ENCODE data around the gene RIMS3.

DNA sequence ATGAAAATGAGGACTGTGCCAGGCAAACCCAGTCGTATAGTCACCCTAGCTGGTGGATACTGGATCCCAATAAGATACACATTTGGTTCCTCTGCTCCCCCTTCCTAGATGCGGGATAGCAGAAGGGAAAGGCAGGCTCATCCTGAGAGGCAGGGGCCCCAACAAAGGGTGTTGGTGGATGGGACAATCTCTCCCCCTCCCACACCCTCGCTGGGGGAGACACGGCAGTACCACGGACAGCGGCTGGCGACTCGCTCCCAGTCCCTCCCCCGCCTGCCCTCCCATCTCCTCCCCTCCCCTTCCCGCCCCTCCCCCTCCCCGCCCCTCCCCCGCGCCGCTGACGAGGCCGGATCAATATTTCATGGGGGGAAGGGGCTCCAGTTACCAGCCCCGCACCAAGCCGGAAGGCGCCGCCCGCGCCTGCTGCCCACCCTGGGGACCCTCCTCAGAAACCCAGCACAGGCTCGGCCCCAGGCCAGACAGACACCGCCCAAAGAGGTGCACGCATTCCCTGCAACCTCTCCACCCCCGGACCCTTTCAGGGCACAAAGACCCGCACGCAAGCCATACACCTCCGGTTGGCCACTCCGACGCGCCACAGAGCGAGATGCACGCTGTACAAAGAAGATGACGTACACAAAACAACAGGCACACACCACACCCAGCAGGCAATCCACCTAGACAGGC lies 11.5 kb downstream of the RIMS3 start:
- TF ChIP-seq CTCF (IDR thresholded peaks at IDR 0.05): no peak
- no peak for TF ChIP-seq POLR2AphosphoS5 (IDR thresholded peaks at IDR 0.05)
